Measurements from ENCODE around the gene METTL2B.

The METTL2B gene

DNA sequence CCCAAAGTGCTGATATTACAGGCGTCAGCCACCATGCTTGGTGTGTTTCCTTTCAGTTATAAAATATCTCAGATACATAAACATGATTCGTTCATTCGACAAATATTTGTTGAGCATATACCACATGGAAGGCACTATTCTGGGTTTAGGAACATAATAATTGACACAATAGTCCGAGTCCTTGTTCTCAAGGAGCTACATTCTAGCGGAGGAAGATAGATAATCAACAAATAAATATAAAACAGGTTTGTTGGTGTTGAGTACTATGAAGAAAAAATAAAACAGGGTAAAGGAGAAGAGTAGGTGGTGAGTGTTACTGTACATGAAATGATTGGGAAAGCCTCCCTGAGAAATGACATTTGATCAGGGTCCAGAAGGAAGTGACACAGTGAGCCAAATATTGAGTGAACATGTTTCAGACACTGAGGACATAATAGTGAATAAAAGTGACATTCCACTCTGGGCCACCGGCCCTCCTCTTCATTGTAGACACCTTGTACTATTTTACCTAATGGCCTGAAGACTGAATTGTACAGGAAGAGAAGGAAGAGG lies 27.7 kb upstream of the METTL2B start:
- DNase-seq (ENCODE audit: low read depth), result no peak
- TF ChIP-seq, protein P1, sequence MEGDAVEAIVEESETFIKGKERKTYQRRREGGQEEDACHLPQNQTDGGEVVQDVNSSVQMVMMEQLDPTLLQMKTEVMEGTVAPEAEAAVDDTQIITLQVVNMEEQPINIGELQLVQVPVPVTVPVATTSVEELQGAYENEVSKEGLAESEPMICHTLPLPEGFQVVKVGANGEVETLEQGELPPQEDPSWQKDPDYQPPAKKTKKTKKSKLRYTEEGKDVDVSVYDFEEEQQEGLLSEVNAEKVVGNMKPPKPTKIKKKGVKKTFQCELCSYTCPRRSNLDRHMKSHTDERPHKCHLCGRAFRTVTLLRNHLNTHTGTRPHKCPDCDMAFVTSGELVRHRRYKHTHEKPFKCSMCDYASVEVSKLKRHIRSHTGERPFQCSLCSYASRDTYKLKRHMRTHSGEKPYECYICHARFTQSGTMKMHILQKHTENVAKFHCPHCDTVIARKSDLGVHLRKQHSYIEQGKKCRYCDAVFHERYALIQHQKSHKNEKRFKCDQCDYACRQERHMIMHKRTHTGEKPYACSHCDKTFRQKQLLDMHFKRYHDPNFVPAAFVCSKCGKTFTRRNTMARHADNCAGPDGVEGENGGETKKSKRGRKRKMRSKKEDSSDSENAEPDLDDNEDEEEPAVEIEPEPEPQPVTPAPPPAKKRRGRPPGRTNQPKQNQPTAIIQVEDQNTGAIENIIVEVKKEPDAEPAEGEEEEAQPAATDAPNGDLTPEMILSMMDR (IDR thresholded peaks at IDR 0.05; ENCODE audit: insufficient read depth, low read depth, low read length, missing control alignments), result no peak

DNA sequence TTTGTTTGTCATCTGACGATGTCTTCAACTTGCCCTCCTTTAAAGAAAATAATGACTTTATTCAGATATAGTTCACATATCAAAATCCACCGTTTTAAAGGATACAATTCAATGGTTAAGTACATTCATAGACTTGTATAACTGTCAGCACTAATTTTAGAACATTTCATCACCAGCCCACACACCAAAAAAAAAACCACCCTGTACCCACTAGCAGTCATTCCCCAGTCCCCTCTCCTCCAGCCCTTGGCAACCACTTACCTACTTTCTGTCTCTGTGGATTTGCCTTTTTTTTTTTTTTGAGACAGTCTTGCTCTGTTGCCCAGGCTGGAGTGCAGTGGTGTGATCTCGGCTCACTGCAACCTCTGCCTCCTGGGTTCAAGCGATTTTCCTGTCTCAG lies 26.1 kb upstream of the METTL2B start:
- TF ChIP-seq, protein P1 (IDR thresholded peaks at IDR 0.05; ENCODE audit: insufficient read depth, low read depth, low read length, missing control alignments), result no peak
- DNase-seq (ENCODE audit: low read depth), result no peak
- no peak overlapping the region for H3K4me3 ChIP-seq (ENCODE audit: low read length)

More for the DNA sequence above, 27.7 kb upstream of the METTL2B start:
- H3K4me3 ChIP-seq (ENCODE audit: low read length), result no peak overlapping the region

DNA sequence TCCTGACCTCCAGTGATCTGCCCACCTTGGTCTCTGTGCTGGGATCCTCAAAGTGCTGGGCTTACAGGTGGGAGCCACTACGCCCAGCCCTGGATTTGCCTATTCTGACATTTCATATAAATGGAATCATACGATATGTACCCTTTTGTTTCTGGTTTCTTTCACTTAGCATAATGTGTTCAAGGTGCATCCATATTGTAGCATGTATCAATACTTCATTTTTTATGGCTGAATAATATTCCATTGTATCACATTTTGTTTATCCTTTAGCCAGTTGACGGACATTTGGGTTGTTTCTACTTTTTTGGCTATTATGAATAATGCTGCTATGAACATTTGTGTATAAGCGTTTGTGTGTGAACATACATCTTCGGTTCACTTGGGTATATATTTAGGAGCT lies 25.6 kb upstream of the METTL2B start:
- no peak overlapping the region for H3K4me3 ChIP-seq (ENCODE audit: low read length)
- DNase-seq (ENCODE audit: low read depth), result no peak
- TF ChIP-seq, protein P1 (IDR thresholded peaks at IDR 0.05; ENCODE audit: insufficient read depth, low read depth, low read length, missing control alignments), result no peak

DNA sequence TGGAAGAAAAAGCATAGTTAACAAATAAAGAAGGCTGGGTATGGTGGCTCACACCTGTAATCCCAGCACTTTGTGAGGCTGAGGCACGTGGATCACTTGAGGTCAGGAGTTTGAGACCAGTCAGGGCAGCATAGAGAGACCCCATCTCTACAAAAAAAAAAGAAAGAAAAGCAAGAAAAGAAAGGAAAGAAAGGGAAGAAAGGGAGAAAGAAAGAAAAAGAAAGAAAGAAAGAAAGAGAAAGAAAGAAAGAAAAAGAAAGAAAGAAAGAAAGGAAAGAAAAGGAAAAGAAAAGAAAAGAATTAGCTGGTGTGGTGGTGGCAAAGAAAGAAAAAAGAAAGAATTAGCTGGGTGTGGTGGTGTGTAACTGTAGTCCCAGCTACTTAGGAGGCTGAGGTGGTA lies 24.0 kb upstream of the METTL2B start:
- TF ChIP-seq, protein P1 (IDR thresholded peaks at IDR 0.05; ENCODE audit: insufficient read depth, low read depth, low read length, missing control alignments), result no peak
- DNase-seq (ENCODE audit: low read depth), result no peak

DNA sequence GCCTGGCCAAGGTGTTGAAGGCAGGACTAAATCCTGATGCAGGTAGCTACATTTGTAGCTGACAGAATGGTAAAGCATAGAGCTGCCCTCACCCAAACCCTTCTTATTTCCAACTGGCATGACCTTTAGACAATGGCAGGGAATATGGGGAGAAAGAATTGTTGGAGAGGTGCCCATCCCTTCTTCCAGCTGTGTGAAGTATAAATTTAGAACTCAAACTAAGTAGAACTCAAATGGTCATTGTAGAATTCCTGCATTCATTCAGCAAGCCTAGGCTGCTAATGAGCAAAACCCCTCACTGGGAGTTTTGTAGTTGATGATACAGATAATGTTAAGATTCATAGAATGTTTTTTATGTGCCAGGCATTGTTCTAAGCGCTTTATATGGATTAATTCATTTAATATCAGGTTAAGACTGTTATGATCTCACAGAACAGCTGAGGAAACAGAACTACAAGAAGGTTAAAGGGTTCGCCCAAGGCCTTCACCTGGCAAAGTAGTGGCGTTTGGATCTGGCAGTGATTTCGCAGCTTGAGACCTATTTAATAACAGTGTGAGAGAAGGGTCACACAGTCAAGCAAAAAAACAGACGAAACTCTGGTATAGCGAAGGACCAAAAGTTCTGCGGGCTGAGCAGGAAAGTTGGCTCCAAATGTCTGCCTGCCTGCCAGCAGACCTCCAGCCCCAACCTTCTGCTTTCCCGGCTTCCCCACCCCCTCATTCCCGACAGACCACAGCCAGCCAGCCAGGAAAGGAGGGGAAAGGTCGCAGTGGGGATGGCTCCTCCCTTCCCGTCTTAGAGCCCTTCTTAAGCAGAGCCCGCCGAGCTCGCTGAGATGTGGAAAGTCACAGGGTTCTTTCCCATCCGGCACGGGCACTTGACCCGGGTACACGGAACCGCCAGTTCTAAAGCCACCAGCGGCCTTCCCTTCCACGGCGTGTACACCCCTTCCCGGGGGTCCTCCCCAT lies 22.4 kb upstream of the METTL2B start:
- no peak overlapping the region for H3K4me3 ChIP-seq (ENCODE audit: low read length)
- DNase-seq (ENCODE audit: low read depth), result no peak
- TF ChIP-seq, protein P1 (IDR thresholded peaks at IDR 0.05; ENCODE audit: insufficient read depth, low read depth, low read length, missing control alignments), result no peak

More for the DNA sequence above, 24.0 kb upstream of the METTL2B start:
- no peak overlapping the region for H3K4me3 ChIP-seq (ENCODE audit: low read length)

DNA sequence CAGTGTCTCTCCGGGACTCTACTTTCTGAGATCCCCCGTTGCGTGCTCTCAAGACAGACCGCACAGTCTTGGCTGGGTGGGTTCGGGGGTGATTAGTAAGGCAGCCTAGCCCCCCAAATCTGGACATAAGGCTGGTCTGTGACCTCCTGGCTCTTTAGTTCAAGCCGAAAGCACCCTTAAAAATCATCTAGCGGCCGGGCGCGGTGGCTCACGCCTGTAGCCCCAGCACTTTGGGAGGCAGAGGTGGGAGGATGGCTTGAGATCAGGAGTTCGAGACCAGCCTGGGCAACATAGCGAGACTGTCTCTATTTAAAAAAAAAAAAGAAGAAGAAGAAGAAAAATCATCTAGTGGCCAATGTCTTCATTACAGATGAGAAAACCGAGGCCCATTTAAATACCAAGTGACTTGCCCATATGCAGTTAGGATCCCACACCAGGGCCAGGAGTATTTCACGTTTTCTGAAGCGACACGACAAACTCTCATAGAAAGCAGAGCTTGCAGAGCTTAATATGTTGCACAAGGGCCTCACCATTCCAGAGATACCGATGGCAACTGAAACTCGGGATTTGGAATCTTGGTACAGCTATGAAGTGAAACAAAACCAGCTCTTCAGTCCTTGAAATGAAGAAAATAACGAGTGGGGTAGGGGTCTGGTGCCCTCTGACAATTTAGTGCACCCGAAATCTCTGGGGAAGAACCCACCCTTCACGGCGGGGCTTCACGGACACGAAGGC lies 21.6 kb upstream of the METTL2B start:
- TF ChIP-seq, protein P1 (IDR thresholded peaks at IDR 0.05; ENCODE audit: insufficient read depth, low read depth, low read length, missing control alignments), result no peak
- peak overlapping the region; percentile 84 for H3K4me3 ChIP-seq (ENCODE audit: low read length)
- no peak for DNase-seq (ENCODE audit: low read depth)

All from epithelial cell of esophagus (primary cell).